Measurements from ENCODE around the gene IL1RAPL2.

- no peak for TF ChIP-seq BHLHE40 (IDR thresholded peaks at IDR 0.05; ENCODE audit: borderline replicate concordance)
- TF ChIP-seq FOXK2 (IDR thresholded peaks at IDR 0.05): no peak
- TF ChIP-seq ZNF384 (IDR thresholded peaks at IDR 0.05): no peak
- TF ChIP-seq ARNT (IDR thresholded peaks at IDR 0.05): no peak
- TF ChIP-seq HDGF (IDR thresholded peaks at IDR 0.05; ENCODE audit: borderline replicate concordance): no peak
- no peak for TF ChIP-seq FOXA1 (IDR thresholded peaks at IDR 0.05)
- no peak for TF ChIP-seq TARDBP (IDR thresholded peaks at IDR 0.05)
- no peak for TF ChIP-seq ELF4 (IDR thresholded peaks at IDR 0.05)
- TF ChIP-seq CTBP1 (IDR thresholded peaks at IDR 0.05; ENCODE audit: borderline replicate concordance): no peak
- no peak for TF ChIP-seq NFRKB (IDR thresholded peaks at IDR 0.05)
- TF ChIP-seq SUZ12 (IDR thresholded peaks at IDR 0.05): no peak
- TF ChIP-seq SP1 (IDR thresholded peaks at IDR 0.05): no peak
- no peak for TF ChIP-seq FOXM1 (IDR thresholded peaks at IDR 0.05; ENCODE audit: borderline replicate concordance)
Measured at GRCh38 chrX:105773801-105774200, 1207.8 kb downstream of the IL1RAPL2 start.
